ENCODE data around the gene ELAPOR2.

- TF ChIP-seq CTCF (IDR thresholded peaks at IDR 0.05) (no peak), POLR2A (IDR thresholded peaks at IDR 0.05) (no peak)
Observed at GRCh38 chr7:87094322-87094721, 34.9 kb upstream of the ELAPOR2 start.
